A549 (cell line): ENCODE measurements around the gene MRLN. TPM values are rescaled to one million over a fixed set of nuclear protein-coding genes. Genes with fewer than 3 reads are reported as not detected.

Experiments
- ATAC-seq, 2 experiments: fragments of 200-7000 bp in 1 of 2; fragments of >200 bp in 1 of 2; cut with Nextera tagmentation in 1 of 2; cut with Tn5 transposase in 1 of 2; 3 replicates each; pipeline versions ENCODE4 v1.8.0 to v1.9.1; 2018 to 2020; ENCODE audit warnings: mild to moderate bottlenecking in 1 of 2, moderate library complexity in 1 of 2
- CTCF ChIA-PET: fragments of 300-600 bp; sonication (Branson Sonifier 250); formaldehyde crosslinking; extraction: SDS; loops from one replicate; lab custom pipeline; 2021; ENCODE audit warnings: antibody characterized with exemption, inconsistent platforms; lab: Yijun Ruan, JAX
- POLR2A ChIA-PET: fragments of 350-600 bp; formaldehyde crosslinking; extraction: SDS; loops from one replicate; lab custom pipeline; 2021; ENCODE audit warnings: antibody characterized with exemption, inconsistent platforms; lab: Yijun Ruan, JAX
- DNase-seq, 2 experiments: peaks; one replicate each; pipeline versions ENCODE4 v3.0.0 to v3.0.0-alpha.2; 2011 to 2016; ENCODE audit warnings: low read depth in 1 of 2, low spot score in 1 of 2
- FAIRE-seq: peaks from 2 replicates; lab custom pipeline; 2011; peaks lifted over from hg19 to GRCh38; lab: Jason Lieb, UNC
- H3K27ac ChIP-seq, 2 experiments: fragments of >200 bp; sonication (Bioruptor Twin); formaldehyde crosslinking; 3 replicates each; pipeline ENCODE4 v1.5.1; 2016 to 2017
- H3K4me1 ChIP-seq: fragments of >200 bp; sonication (Bioruptor Twin); formaldehyde crosslinking; 3 replicates; pipeline ENCODE4 v1.6.1; 2016
- H3K4me2 ChIP-seq: fragments of >200 bp; sonication (Bioruptor Twin); formaldehyde crosslinking; 3 replicates; pipeline ENCODE4 v1.6.1; 2016
- H3K4me3 ChIP-seq: fragments of >200 bp; sonication (Bioruptor Twin); formaldehyde crosslinking; 3 replicates; pipeline ENCODE4 v1.5.1; 2016
- H3K9me3 ChIP-seq: fragments of >200 bp; sonication (Bioruptor Twin); formaldehyde crosslinking; 3 replicates; pipeline ENCODE4 v1.6.1; 2016
- BHLHE40 ChIP-seq: IDR thresholded peaks from 2 replicates; pipeline ENCODE4 v1.6.1; 2012; ENCODE audit warnings: low read depth, low read length, inconsistent platforms
- CBX8 ChIP-seq: fragments of 200-600 bp; sonication (generic); IDR thresholded peaks from 2 replicates; pipeline ENCODE4 v1.6.1; 2016
- CEBPB ChIP-seq, 2 experiments: fragments of >200 bp in 1 of 2; sonication (Bioruptor Twin) in 1 of 2; formaldehyde crosslinking in 1 of 2; IDR thresholded peaks; 2 replicates each; pipeline ENCODE4 v1.6.1; 2012 to 2016
- CHD4 ChIP-seq: fragments of 200-600 bp; sonication (generic); IDR thresholded peaks from 2 replicates; pipeline ENCODE4 v1.6.1; 2016; ENCODE audit warnings: antibody characterized with exemption, mild to moderate bottlenecking, borderline replicate concordance
- CTCF ChIP-seq: fragments of >200 bp; sonication (Bioruptor Twin); formaldehyde crosslinking; IDR thresholded peaks from 3 replicates; pipeline ENCODE4 v1.5.1; 2016
- EHMT2 ChIP-seq: fragments of 200-600 bp; sonication (generic); IDR thresholded peaks from 2 replicates; pipeline ENCODE4 v1.6.1; 2016; ENCODE audit warnings: antibody characterized with exemption, low read depth, mild to moderate bottlenecking, moderate library complexity
- EP300 ChIP-seq, 2 experiments: fragments of >200 bp; sonication (Bioruptor Twin); formaldehyde crosslinking; IDR thresholded peaks; 2 replicates in 1 of 2; 3 replicates in 1 of 2; pipeline ENCODE4 v1.6.1; 2016 to 2017
- FOSB ChIP-seq: fragments of 250-450 bp; sonication (Bioruptor Pico); IDR thresholded peaks from 2 replicates; pipeline ENCODE4 v1.5.0; 2020; ENCODE audit warnings: mild to moderate bottlenecking, moderate library complexity
- FOSL2 ChIP-seq, 2 experiments: fragments of 450-650 bp in 1 of 2; fragments of >200 bp in 1 of 2; sonication (Bioruptor Twin) in 1 of 2; formaldehyde crosslinking; IDR thresholded peaks; 2 replicates each; pipeline versions ENCODE4 v1.5.0 to v1.6.1; 2016 to 2020; ENCODE audit warnings: mild to moderate bottlenecking in 1 of 2, moderate library complexity in 1 of 2
- FOXS1 ChIP-seq: fragments of 250-450 bp; sonication (Bioruptor Pico); IDR thresholded peaks from 2 replicates; pipeline ENCODE4 v1.5.0; 2020; ENCODE audit warnings: mild to moderate bottlenecking, moderate library complexity
- HDAC2 ChIP-seq: fragments of 200-600 bp; sonication (generic); IDR thresholded peaks from 2 replicates; pipeline ENCODE4 v1.6.1; 2016
- HMGXB4 ChIP-seq: fragments of 250-450 bp; sonication (Bioruptor Pico); IDR thresholded peaks from 2 replicates; pipeline ENCODE4 v1.5.0; 2021; ENCODE audit warnings: mild to moderate bottlenecking, moderate library complexity, borderline replicate concordance
- HOXA7 ChIP-seq: fragments of 250-450 bp; sonication (Bioruptor Pico); IDR thresholded peaks from 2 replicates; pipeline ENCODE4 v1.5.0; 2020; ENCODE audit warnings: mild to moderate bottlenecking, moderate library complexity
- HOXB13 ChIP-seq: fragments of 250-450 bp; sonication (Bioruptor Pico); IDR thresholded peaks from 2 replicates; pipeline ENCODE4 v1.5.0; 2020; ENCODE audit warnings: low read depth, mild to moderate bottlenecking, moderate library complexity
- HOXB5 ChIP-seq: fragments of 250-450 bp; sonication (Bioruptor Pico); IDR thresholded peaks from 2 replicates; pipeline ENCODE4 v1.5.0; 2020; ENCODE audit warnings: mild to moderate bottlenecking, moderate library complexity
- JUN ChIP-seq, 2 experiments: fragments of >200 bp; sonication (Bioruptor Twin); formaldehyde crosslinking; IDR thresholded peaks; 2 replicates in 1 of 2; 3 replicates in 1 of 2; pipeline ENCODE4 v1.6.1; 2016 to 2017
- MAFK ChIP-seq: fragments of 450-650 bp; IDR thresholded peaks from 2 replicates; pipeline ENCODE4 v1.6.1; 2014; ENCODE audit not compliant: partially characterized antibody
- MYC ChIP-seq: IDR thresholded peaks from 2 replicates; pipeline ENCODE4 v1.6.1; 2012; ENCODE audit warnings: mild to moderate bottlenecking, inconsistent platforms, low read length, improper control_type of control experiment, borderline replicate concordance
- NPAS2 ChIP-seq: fragments of 250-450 bp; sonication (Bioruptor Pico); IDR thresholded peaks from 2 replicates; pipeline ENCODE4 v1.8.0; 2022; ENCODE audit warnings: mild to moderate bottlenecking, moderate library complexity, borderline replicate concordance
- NR3C1 ChIP-seq: fragments of >200 bp; sonication (Bioruptor Twin); formaldehyde crosslinking; IDR thresholded peaks from 3 replicates; pipeline ENCODE4 v1.6.1; 2017
- PBX3 ChIP-seq: IDR thresholded peaks from 2 replicates; pipeline ENCODE4 v1.6.1; 2012
- PHF8 ChIP-seq: fragments of 200-600 bp; sonication (generic); IDR thresholded peaks from 2 replicates; pipeline ENCODE4 v1.6.1; 2016; ENCODE audit warnings: low read depth, mild to moderate bottlenecking, antibody characterized with exemption, moderate library complexity, borderline replicate concordance
- POLR2AphosphoS2 ChIP-seq: conservative IDR thresholded peaks from 2 replicates; pipeline ENCODE4 v1.6.1; 2012; ENCODE audit warnings: low read length, improper control_type of control experiment, inconsistent platforms
- RCOR1 ChIP-seq: fragments of 150-350 bp; IDR thresholded peaks from 2 replicates; pipeline ENCODE4 v1.6.1; 2014; ENCODE audit warnings: antibody characterized with exemption, low read length, low read depth
- RFX5 ChIP-seq: fragments of 450-650 bp; IDR thresholded peaks from 2 replicates; pipeline ENCODE4 v1.7.1; 2014; ENCODE audit warnings: antibody characterized with exemption, mild to moderate bottlenecking, moderate library complexity
- SMC3 ChIP-seq: fragments of >200 bp; sonication (Bioruptor Twin); formaldehyde crosslinking; IDR thresholded peaks from 3 replicates; pipeline ENCODE4 v1.6.1; 2018; ENCODE audit warnings: inconsistent platforms
- TP53 ChIP-seq: fragments of 250-450 bp; sonication (Bioruptor Pico); IDR thresholded peaks from 2 replicates; pipeline ENCODE4 v1.5.0; 2021; ENCODE audit warnings: mild to moderate bottlenecking, moderate library complexity
- USF2 ChIP-seq: fragments of 450-650 bp; IDR thresholded peaks from 2 replicates; pipeline ENCODE4 v1.6.1; 2014; ENCODE audit warnings: antibody characterized with exemption
- ZFP36 ChIP-seq: fragments of 450-650 bp; IDR thresholded peaks from 2 replicates; pipeline ENCODE4 v1.6.1; 2014; ENCODE audit warnings: borderline replicate concordance; ENCODE audit not compliant: partially characterized antibody
- ZNF302 ChIP-seq: fragments of 250-450 bp; sonication (Bioruptor Pico); IDR thresholded peaks from 2 replicates; pipeline ENCODE4 v1.9.0; 2021; ENCODE audit warnings: inconsistent platforms, mild to moderate bottlenecking, moderate library complexity
- WGBS: methylation state at CpG from one replicate; pipeline ENCODE4 v1.1.6; 2017; ENCODE audit errors: missing lambda C conversion rate; 5-methylcytosine and 5-hydroxymethylcytosine counted together
- polyA plus RNA-seq, 4 experiments: library from polyadenylated mRNA; depleted of rRNA in 3 of 4; stranded (reverse); fragments of >200 nt; fragmentation: RNase III in 1 of 4; extraction: RNeasy Plus Mini Kit Qiagen cat#74134 plus additional on column Dnase treatment in 1 of 4; gene quantifications; 2 replicates in 3 of 4; 3 replicates in 1 of 4; pipeline ENCODE4 v1.2.3, GENCODE V29; 2011 to 2017

MRLN gene
- polyA plus RNA-seq, 2 of the 4 experiments (the other 2 are of a cell fraction), result not detected

GRCh38 chr10:59708816-59709394, 44.4 kb downstream of the MRLN start:
- H3K4me3 ChIP-seq, result peak overlapping the region; percentile 62
- peaks cover 7% of the 10 kb centered on the region; the same call in 2 of the 3 replicates for H3K4me1 ChIP-seq
- POLR2A ChIA-PET, result no interaction called here
- H3K4me2 ChIP-seq, result peak overlapping the region; percentile 94
- 9% methylated on average over 19 of the region's 42 CpGs for WGBS
- TF ChIP-seq PHF8 (no peak), NPAS2 (no peak), SMC3 (no peak), HOXB5 (CRISPR knock-in tag) (no peak), MAFK (no peak), EP300 (IDR thresholded peaks at IDR 0.05) (no peak), HOXA7 (CRISPR knock-in tag) (no peak), CEBPB (IDR thresholded peaks at IDR 0.05) (no peak), CTCF (no peak), RFX5 (no peak), PBX3 (no peak), TP53 (no peak), CBX8 (no peak), BHLHE40 (no peak), FOSB (CRISPR knock-in tag) (no peak), FOXS1 (no peak), HMGXB4 (CRISPR knock-in tag) (no peak), HOXB13 (CRISPR knock-in tag) (no peak)
- no peak for FAIRE-seq
- peak; percentile 51 to 67; a peak in 5 of 6 replicates for ATAC-seq
- peak in 1 of 2 experiments; percentile 25 for DNase-seq
- CTCF ChIA-PET, result interaction anchor here (0.7 to 1.8 kb wide), 9 partner anchors 8 to 197 kb away, joined by 3 to 7 read pairs (median 3); partner anchors contain the start of gene CCDC6
- peak overlapping the region in 1 of 2 experiments; percentile 78; a peak in 4 of 6 replicates for H3K27ac ChIP-seq
- no peaks in the 10 kb centered on the region for H3K9me3 ChIP-seq

GRCh38 chr10:59706851-59707797, 46.1 kb downstream of the MRLN start:
- ChIA-PET CTCF (interaction anchor here (1.2 kb wide), 1 partner anchor 81 kb away, joined by 4 read pairs; no protein-coding TSS in a partner anchor), POLR2A (no interaction called here)
- no peaks in the 10 kb centered on the region for H3K9me3 ChIP-seq
- 51% methylated on average over 8 of the region's 8 CpGs for WGBS
- no peak for ATAC-seq
- H3K4me3 ChIP-seq, result no peak overlapping the region
- H3K4me2 ChIP-seq, result no peak overlapping the region
- DNase-seq, result no peak
- peaks cover 7% of the 10 kb centered on the region; the same call in 2 of the 3 replicates for H3K4me1 ChIP-seq
- no peak for FAIRE-seq
- no peak overlapping the region for H3K27ac ChIP-seq
- TF ChIP-seq NR3C1 (no peak), HDAC2 (no peak), FOSB (CRISPR knock-in tag) (no peak), EHMT2 (no peak), JUN (IDR thresholded peaks at IDR 0.05) (no peak), FOSL2 (IDR thresholded peaks at IDR 0.05) (no peak), FOSL2 (CRISPR knock-in tag; IDR thresholded peaks at IDR 0.05) (no peak), RCOR1 (no peak), POLR2AphosphoS2 (no peak), FOXS1 (no peak), ZFP36 (no peak), CHD4 (no peak), ZNF302 (CRISPR knock-in tag) (no peak), RFX5 (no peak), USF2 (no peak), MYC (no peak)
